H1 (cell line): ENCODE measurements around the gene MBTPS1. TPM values are rescaled to one million over a fixed set of nuclear protein-coding genes. Genes with fewer than 3 reads are reported as not detected.
A peak's percentile ranks its signal among the peaks of the same experiment; 100 is the strongest.

ENCODE experiments used
- CTCF ChIA-PET: fragments of 300-600 bp; sonication (Branson Sonifier 250); formaldehyde crosslinking; loops from one replicate; lab custom pipeline; 2021; ENCODE audit not compliant: partially characterized antibody; lab: Charles Lee
- POLR2A ChIA-PET: fragments of 300-600 bp; sonication (Branson Sonifier 250); formaldehyde crosslinking; loops from one replicate; lab custom pipeline; 2021; ENCODE audit warnings: inconsistent platforms; ENCODE audit not compliant: partially characterized antibody; lab: Charles Lee
- DNase-seq, 2 experiments: peaks; one replicate each; pipeline versions ENCODE4 v3.0.0 to v3.0.0-alpha.2; 2010 to 2022; ENCODE audit warnings: low spot score in 2 of 2, low read depth in 1 of 2, mixed read lengths in 1 of 2
- FAIRE-seq: peaks from 2 replicates; lab custom pipeline; 2011; peaks lifted over from hg19 to GRCh38; lab: Jason Lieb, UNC
- H2AFZ ChIP-seq: 2 replicates; pipeline ENCODE4 v1.8.1; 2012; ENCODE audit warnings: low read length, inconsistent platforms
- H2AK5ac ChIP-seq: 2 replicates; pipeline ENCODE4 v1.6.1; 2013; ENCODE audit warnings: low read depth, low read length
- H2BK120ac ChIP-seq: replicated peaks from 2 replicates; pipeline ENCODE3; 2013; ENCODE audit warnings: low read depth, low read length, inconsistent platforms
- H2BK12ac ChIP-seq: 2 replicates; pipeline ENCODE4 v1.6.1; 2013; ENCODE audit warnings: low read depth, low read length
- H2BK15ac ChIP-seq: 2 replicates; pipeline ENCODE4 v1.6.1; 2013; ENCODE audit warnings: low read length
- H2BK20ac ChIP-seq: 2 replicates; pipeline ENCODE4 v1.6.1; 2013; ENCODE audit warnings: low read length
- H2BK5ac ChIP-seq: 2 replicates; pipeline ENCODE4 v1.6.1; 2013; ENCODE audit warnings: low read depth, low read length
- H3K14ac ChIP-seq: 2 replicates; pipeline ENCODE4 v1.6.1; 2013; ENCODE audit warnings: inconsistent platforms; ENCODE audit not compliant: insufficient read length
- H3K18ac ChIP-seq: 2 replicates; pipeline ENCODE4 v1.6.1; 2013; ENCODE audit warnings: low read length; ENCODE audit errors: extremely low read depth
- H3K23ac ChIP-seq: 2 replicates; pipeline ENCODE4 v1.6.1; 2013; ENCODE audit warnings: inconsistent platforms; ENCODE audit not compliant: insufficient read length
- H3K23me2 ChIP-seq: 2 replicates; pipeline ENCODE4 v1.6.1; 2013; ENCODE audit warnings: low read depth, low read length
- H3K27ac ChIP-seq: 2 replicates; pipeline ENCODE4 v1.6.1; 2011; ENCODE audit warnings: low read depth, low read length, inconsistent platforms
- H3K27me3 ChIP-seq, 4 experiments: replicated peaks in 1 of 4; 1 replicate in 1 of 4; 2 replicates in 3 of 4; pipeline versions ENCODE4 v1.6.1 to v1.8.1; 2011 to 2013; ENCODE audit warnings: low read length in 3 of 4, mild to moderate bottlenecking in 3 of 4, inconsistent platforms in 2 of 4, mixed read lengths in 2 of 4, moderate library complexity in 1 of 4; ENCODE audit not compliant: control insufficient read depth in 3 of 4, insufficient read depth in 3 of 4; ENCODE audit errors: extremely low read depth in 1 of 4
- H3K36me3 ChIP-seq, 4 experiments: 2 replicates each; pipeline versions ENCODE4 v1.6.1 to v1.8.1; 2011 to 2013; ENCODE audit warnings: mild to moderate bottlenecking in 4 of 4, low read length in 3 of 4, moderate library complexity in 2 of 4, control low read depth in 1 of 4, inconsistent platforms in 1 of 4; ENCODE audit not compliant: insufficient read depth in 4 of 4, control insufficient read depth in 2 of 4
- H3K4ac ChIP-seq: replicated peaks from 2 replicates; pipeline ENCODE3; 2013; ENCODE audit warnings: low read length, low read depth, mixed read lengths, inconsistent platforms; ENCODE audit not compliant: insufficient read length
- H3K4me1 ChIP-seq, 4 experiments: replicated peaks in 1 of 4; 1 replicate in 1 of 4; 2 replicates in 3 of 4; pipeline versions ENCODE4 v1.6.1 to v1.8.1; 2011 to 2013; ENCODE audit warnings: low read length in 3 of 4, inconsistent platforms in 2 of 4, mixed read lengths in 1 of 4; ENCODE audit not compliant: insufficient read depth in 4 of 4, control insufficient read depth in 3 of 4
- H3K4me2 ChIP-seq, 2 experiments: 2 replicates each; pipeline versions ENCODE4 v1.6.1 to v1.8.1; 2011 to 2013; ENCODE audit warnings: low read depth in 2 of 2, low read length in 2 of 2, control low read depth in 1 of 2, inconsistent platforms in 1 of 2, mild to moderate bottlenecking in 1 of 2; ENCODE audit not compliant: insufficient read depth in 1 of 2
- H3K4me3 ChIP-seq, 4 experiments: fragments of 200-600, 300-600 bp in 1 of 4; sonication (generic), shearing (Covaris generic), sonication (Bioruptor Twin) in 1 of 4; 2 replicates each; pipeline versions ENCODE4 v1.5.1 to v1.8.1; 2011 to 2016; ENCODE audit warnings: low read length in 4 of 4, low read depth in 3 of 4, control low read depth in 2 of 4, inconsistent platforms in 2 of 4, mild to moderate bottlenecking in 2 of 4, mixed read lengths in 1 of 4, moderate library complexity in 1 of 4; ENCODE audit not compliant: insufficient read depth in 2 of 4; ENCODE audit errors: extremely low read depth in 1 of 4
- H3K56ac ChIP-seq: replicated peaks from 2 replicates; pipeline ENCODE3; 2013; ENCODE audit warnings: low read depth, mild to moderate bottlenecking, mixed read lengths, low read length, inconsistent platforms; ENCODE audit not compliant: insufficient read length
- H3K79me1 ChIP-seq: 2 replicates; pipeline ENCODE4 v1.6.1; 2013; ENCODE audit warnings: low read depth, low read length, control low read depth
- H3K79me2 ChIP-seq, 2 experiments: 2 replicates each; pipeline versions ENCODE4 v1.6.1 to v1.8.1; 2012 to 2013; ENCODE audit warnings: low read length in 2 of 2, mild to moderate bottlenecking in 2 of 2, inconsistent platforms in 1 of 2; ENCODE audit not compliant: insufficient read depth in 2 of 2, control insufficient read depth in 1 of 2
- H3K9ac ChIP-seq, 4 experiments: replicated peaks in 1 of 4; 1 replicate in 1 of 4; 2 replicates in 3 of 4; pipeline versions ENCODE4 v1.6.1 to v1.8.1; 2011 to 2013; ENCODE audit warnings: low read depth in 3 of 4, low read length in 3 of 4, control low read depth in 2 of 4, mild to moderate bottlenecking in 2 of 4, moderate library complexity in 2 of 4, inconsistent platforms in 1 of 4; ENCODE audit errors: extremely low read depth in 1 of 4
- H3K9me3 ChIP-seq, 2 experiments: 2 replicates each; pipeline versions ENCODE4 v1.6.1 to v1.8.1; 2012 to 2013; ENCODE audit warnings: mild to moderate bottlenecking in 2 of 2, moderate library complexity in 2 of 2, control low read depth in 1 of 2, inconsistent platforms in 1 of 2, low read depth in 1 of 2, low read length in 1 of 2, mixed read lengths in 1 of 2; ENCODE audit not compliant: insufficient read depth in 2 of 2
- H4K20me1 ChIP-seq, 2 experiments: replicated peaks in 1 of 2; 2 replicates each; pipeline versions ENCODE3 to v1.8.1; 2011 to 2013; ENCODE audit warnings: inconsistent platforms in 2 of 2, low read length in 2 of 2, mild to moderate bottlenecking in 1 of 2; ENCODE audit not compliant: insufficient read depth in 2 of 2, control insufficient read depth in 1 of 2
- H4K5ac ChIP-seq: 2 replicates; pipeline ENCODE4 v1.6.1; 2013; ENCODE audit warnings: low read length, low read depth, mixed read lengths, inconsistent platforms; ENCODE audit not compliant: insufficient read length
- H4K8ac ChIP-seq: 2 replicates; pipeline ENCODE4 v1.8.0; 2013; ENCODE audit warnings: mild to moderate bottlenecking, moderate library complexity, low read length, inconsistent platforms; ENCODE audit not compliant: insufficient read depth; ENCODE audit errors: extremely low read depth
- H4K91ac ChIP-seq: replicated peaks from 2 replicates; pipeline ENCODE3; 2013; ENCODE audit warnings: low read length, mixed read lengths, inconsistent platforms; ENCODE audit not compliant: insufficient read length
- ATF3 ChIP-seq: IDR thresholded peaks from 2 replicates; pipeline ENCODE4 v1.6.1; 2011; ENCODE audit warnings: low read depth, mild to moderate bottlenecking, low read length; ENCODE audit not compliant: insufficient read depth
- CHD2 ChIP-seq: IDR thresholded peaks from 2 replicates; pipeline ENCODE4 v1.6.1; 2012; ENCODE audit warnings: low read length, improper control_type of control experiment
- EGR1 ChIP-seq: IDR thresholded peaks from 2 replicates; pipeline ENCODE4 v1.6.1; 2011; ENCODE audit warnings: low read depth, low read length, borderline replicate concordance
- HDAC2 ChIP-seq, 2 experiments: fragments of 300-600 bp in 1 of 2; sonication (generic) in 1 of 2; IDR thresholded peaks; 2 replicates each; pipeline ENCODE4 v1.6.1; 2011 to 2012; ENCODE audit warnings: low read depth in 2 of 2, low read length in 2 of 2, mild to moderate bottlenecking in 2 of 2, moderate library complexity in 2 of 2, borderline replicate concordance in 1 of 2, inconsistent platforms in 1 of 2
- KDM4A ChIP-seq: IDR thresholded peaks from one replicate; pipeline ENCODE4 v1.7.1; 2012; ENCODE audit warnings: low read depth, mild to moderate bottlenecking, moderate library complexity, low read length, inconsistent platforms; ENCODE audit not compliant: severe bottlenecking
- NRF1 ChIP-seq: IDR thresholded peaks from 2 replicates; pipeline ENCODE4 v1.6.1; 2011; ENCODE audit warnings: mild to moderate bottlenecking, low read depth, low read length, improper control_type of control experiment
- POU5F1 ChIP-seq: IDR thresholded peaks from 2 replicates; pipeline ENCODE4 v1.6.1; 2011; ENCODE audit warnings: low read depth, mild to moderate bottlenecking, low read length, moderate library complexity
- RNF2 ChIP-seq: fragments of 200-900, 300-1000 bp; sonication (generic); IDR thresholded peaks from 2 replicates; pipeline ENCODE4 v1.7.1; 2016; ENCODE audit warnings: borderline replicate concordance, low read depth, mild to moderate bottlenecking, antibody characterized with exemption, low read length; ENCODE audit not compliant: poor library complexity, severe bottlenecking; ENCODE audit errors: missing control alignments
- SIX5 ChIP-seq: IDR thresholded peaks from 2 replicates; pipeline ENCODE4 v1.6.1; 2011; ENCODE audit warnings: mild to moderate bottlenecking, low read depth, low read length
- SP1 ChIP-seq: IDR thresholded peaks from 2 replicates; pipeline ENCODE4 v1.6.1; 2011; ENCODE audit warnings: low read depth, low read length
- TBP ChIP-seq: IDR thresholded peaks from 2 replicates; pipeline ENCODE4 v1.6.1; 2011; ENCODE audit warnings: low read depth, low read length, improper control_type of control experiment
- ZNF274 ChIP-seq: IDR thresholded peaks from 2 replicates; pipeline ENCODE4 v1.7.0; 2012; ENCODE audit warnings: low read length, borderline replicate concordance; ENCODE audit errors: extremely low read depth
- WGBS, 2 experiments: shearing (Covaris generic) in 1 of 2; methylation state at CpG; one replicate each; pipeline versions ENCODE4 v1.1.6 to v1.1.7; 2013 to 2015; ENCODE audit warnings: low lambda C conversion rate in 2 of 2, mixed read lengths in 2 of 2, inconsistent platforms in 1 of 2, low coverage in 1 of 2, missing lambda C conversion rate in 1 of 2; ENCODE audit not compliant: insufficient replicate concordance in 2 of 2, insufficient coverage in 1 of 2, insufficient read length in 1 of 2; ENCODE audit errors: extremely low coverage in 1 of 2, missing lambda C conversion rate in 1 of 2; 5-methylcytosine and 5-hydroxymethylcytosine counted together
- polyA plus RNA-seq, 7 experiments: library from polyadenylated mRNA; depleted of rRNA in 3 of 7; stranded (reverse) in 5 of 7; unstranded in 2 of 7; fragments of >200 nt in 5 of 7; fragments of 200-250 nt in 2 of 7; gene quantifications; 1 replicate in 5 of 7; 2 replicates in 1 of 7; 4 replicates in 1 of 7; pipeline versions ENCODE4 v1.2.1 to v1.2.3, GENCODE V29; 2011 to 2013; ENCODE audit warnings: missing spikeins in 2 of 7, mixed read lengths in 2 of 7
- total RNA-seq: library from RNA; stranded (reverse); fragmentation: NEBNext Ultra II Directional; extraction: Animal tissue kit (Norgen Biotek cat#: 25700); gene quantifications from 2 replicates; pipeline ENCODE4 v1.2.1, GENCODE V29; 2021

The MBTPS1 gene
- total and polyA plus RNA-seq, 2 of the 8 experiments (the other 6 are each of a cell fraction or from before 2014, with no cell fraction given) = 30.6 to 53.3 TPM

GRCh38 chr16:84052071-84052622 lies 64.6 kb downstream of the MBTPS1 start:
- 91% methylated on average over 26 of the region's 27 CpGs; no CpG with 5 or more reads in 1 of the 2 experiments for WGBS, 2 experiments
- Histone ChIP-seq H2BK5ac (no peak overlapping the region), H2BK15ac (no peak overlapping the region), H3K27me3 (no peaks in the 10 kb centered on the region), H2BK120ac (no peak overlapping the region), H3K9ac (no peak overlapping the region), H4K8ac (0 out of 2 replicates have a peak overlapping the region, but pooled peaks have one; percentile 31), H2AFZ (no peak overlapping the region), H3K4me1 (no peaks in the 10 kb centered on the region), H3K9me3 (no peaks in the 10 kb centered on the region), H4K91ac (no peak overlapping the region), H3K56ac (no peak overlapping the region), H3K14ac (no peak overlapping the region), H3K79me1 (peaks cover 2% of the 10 kb centered on the region; the same call in 1 of the 2 replicates), H2BK12ac (no peak overlapping the region), H4K20me1 (peaks cover 1 to 3% of the 10 kb centered on the region in 2 experiments), H2AK5ac (no peak overlapping the region), H3K4me3 (no peak overlapping the region), H3K18ac (no peak overlapping the region), H3K36me3 (peaks cover 0 to 22% (median 8%) of the 10 kb centered on the region in 4 experiments; a peak in 6 of 8 replicates), H4K5ac (no peak overlapping the region), H3K4ac (no peak overlapping the region), H2BK20ac (no peak overlapping the region), H3K23me2 (no peaks in the 10 kb centered on the region), H3K23ac (no peak overlapping the region), H3K27ac (no peak overlapping the region; the same call in 1 of the 2 replicates), H3K79me2 (no peaks in the 10 kb centered on the region), H3K4me2 (no peak overlapping the region)
- POLR2A ChIA-PET = interaction anchor here (1.1 kb wide), 1 partner anchor 9 kb away, joined by 3 read pairs; no protein-coding TSS in a partner anchor
- CTCF ChIA-PET = interaction anchor here (1.0 to 21.4 kb wide), 7 partner anchors 9 to 430 kb away, joined by 3 to 366 read pairs (median 8); partner anchors contain the start of gene OSGIN1
- no peak for DNase-seq
- no peak for FAIRE-seq
- TF ChIP-seq CHD2 = no peak
- TF ChIP-seq EGR1 = no peak
- no peak for TF ChIP-seq SP1
- no peak for TF ChIP-seq SIX5
- no peak for TF ChIP-seq POU5F1
- no peak for TF ChIP-seq ATF3
- TF ChIP-seq TBP = no peak
- no peak for TF ChIP-seq KDM4A
- TF ChIP-seq HDAC2 (IDR thresholded peaks at IDR 0.05; ENCODE audit: borderline replicate concordance in 1 of 2, low read depth in 2 of 2, low read length in 2 of 2) = no peak
- no peak for TF ChIP-seq ZNF274
- no peak for TF ChIP-seq RNF2
- no peak for TF ChIP-seq NRF1
